RPMI7951 (cell line): Measurements from ENCODE around the gene GTF3C6. TPM values are rescaled to one million over a fixed set of nuclear protein-coding genes. Genes with fewer than 3 reads are reported as not detected.
"Not testable (repeated sequence)": the region's sequence is repeated elsewhere in the genome, so short reads cannot be mapped to it uniquely, and the experiment has no call there.

Source experiments
- DNase-seq: peaks from one replicate; pipeline ENCODE4 v3.0.0-alpha.2; 2012; ENCODE audit warnings: low read depth
- total RNA-seq: library from RNA; depleted of rRNA; stranded (reverse); fragments of >200 nt; shearing (Covaris generic); gene quantifications from 2 replicates; pipeline ENCODE4 v1.2.3, GENCODE V29; 2014; rRNA removed

GTF3C6 gene, protein sequence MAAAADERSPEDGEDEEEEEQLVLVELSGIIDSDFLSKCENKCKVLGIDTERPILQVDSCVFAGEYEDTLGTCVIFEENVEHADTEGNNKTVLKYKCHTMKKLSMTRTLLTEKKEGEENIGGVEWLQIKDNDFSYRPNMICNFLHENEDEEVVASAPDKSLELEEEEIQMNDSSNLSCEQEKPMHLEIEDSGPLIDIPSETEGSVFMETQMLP
- 106 and 116 TPM in 2 replicates for total RNA-seq

DNA sequence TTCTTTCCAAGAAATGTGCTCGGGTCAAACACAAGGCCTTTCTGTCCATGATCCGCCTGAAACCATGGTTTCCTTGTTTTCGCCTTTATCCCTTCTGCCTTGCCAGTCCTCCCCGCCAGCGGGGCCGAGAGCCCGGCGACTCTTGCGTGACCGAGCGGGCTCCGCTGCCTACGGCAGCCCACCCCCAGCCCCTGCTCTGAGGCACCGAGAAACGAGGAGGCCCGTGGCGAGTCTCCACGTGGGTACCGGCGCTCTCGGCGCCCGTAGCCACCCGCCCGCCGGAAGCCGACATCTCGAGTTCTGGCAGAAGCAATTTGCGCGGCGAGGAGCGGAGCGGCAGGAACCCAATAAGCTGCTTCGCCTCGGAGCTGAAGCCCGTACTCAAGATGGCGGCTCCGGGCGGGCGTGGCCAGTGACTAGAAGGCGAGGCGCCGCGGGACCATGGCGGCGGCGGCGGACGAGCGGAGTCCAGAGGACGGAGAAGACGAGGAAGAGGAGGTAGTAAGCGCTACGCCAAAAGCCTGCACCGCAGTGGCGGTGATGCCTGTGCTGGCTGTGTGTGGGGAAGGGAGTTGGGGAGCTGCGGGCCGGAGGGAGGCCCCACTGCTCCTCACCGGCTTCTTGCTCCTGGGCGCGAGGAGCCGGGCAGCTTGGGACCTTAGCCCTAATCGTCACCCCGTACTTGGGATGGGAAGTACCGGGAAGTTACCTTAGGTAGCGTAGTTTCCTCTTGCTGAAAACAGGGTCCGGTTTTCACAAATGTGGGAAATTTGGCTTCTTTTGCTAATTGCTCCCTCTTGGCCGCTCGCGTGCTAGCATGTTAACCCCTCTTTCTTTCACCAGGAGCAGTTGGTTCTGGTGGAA, at the start of gene GTF3C6:
TSS of gene GTF3C6 (plus strand) at position 378 of the 864 bp plus-strand sequence. CDS start at position 442, 64 bp downstream.
- DNase-seq, result peak; percentile 89

DNA sequence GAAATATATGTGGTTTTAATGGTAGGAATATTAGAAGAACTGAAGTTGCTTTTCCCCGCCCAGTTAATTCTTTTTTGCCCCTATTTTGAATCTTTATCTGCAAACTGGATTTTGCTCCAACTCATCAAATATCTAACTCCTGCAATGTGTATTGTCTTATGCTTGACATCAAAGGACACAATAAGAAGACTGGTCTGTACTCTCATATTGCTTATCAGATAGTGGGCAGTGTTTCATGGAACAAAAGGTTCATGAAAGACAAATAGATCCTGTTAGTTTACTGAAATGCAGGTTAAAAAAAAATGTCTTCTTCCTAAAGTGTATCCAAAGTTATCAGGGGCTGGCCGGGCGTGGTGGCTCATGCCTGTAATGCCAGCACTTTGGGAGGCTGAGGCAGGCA, 27.7 kb upstream of the GTF3C6 start:
- DNase-seq, result no peak

DNA sequence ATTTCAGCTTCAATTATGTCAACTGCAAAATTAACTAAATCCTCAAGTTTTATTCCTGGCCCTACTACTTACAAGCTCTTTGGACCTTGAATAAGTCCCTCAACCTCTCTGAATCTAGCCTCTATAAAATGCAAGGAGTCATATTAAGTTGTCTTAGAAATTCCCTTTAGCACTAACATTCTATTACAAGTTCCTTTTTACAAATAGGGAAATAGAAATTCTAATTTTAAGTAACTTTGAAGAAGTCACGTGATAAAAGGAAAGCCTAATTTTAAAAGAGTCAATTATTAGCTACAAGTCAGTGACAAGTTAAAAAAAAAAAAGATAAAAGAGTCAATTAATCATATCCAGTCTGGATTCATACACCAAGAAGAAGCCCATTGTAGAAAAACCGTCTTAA, 24.6 kb upstream of the GTF3C6 start:
- no peak for DNase-seq

DNA sequence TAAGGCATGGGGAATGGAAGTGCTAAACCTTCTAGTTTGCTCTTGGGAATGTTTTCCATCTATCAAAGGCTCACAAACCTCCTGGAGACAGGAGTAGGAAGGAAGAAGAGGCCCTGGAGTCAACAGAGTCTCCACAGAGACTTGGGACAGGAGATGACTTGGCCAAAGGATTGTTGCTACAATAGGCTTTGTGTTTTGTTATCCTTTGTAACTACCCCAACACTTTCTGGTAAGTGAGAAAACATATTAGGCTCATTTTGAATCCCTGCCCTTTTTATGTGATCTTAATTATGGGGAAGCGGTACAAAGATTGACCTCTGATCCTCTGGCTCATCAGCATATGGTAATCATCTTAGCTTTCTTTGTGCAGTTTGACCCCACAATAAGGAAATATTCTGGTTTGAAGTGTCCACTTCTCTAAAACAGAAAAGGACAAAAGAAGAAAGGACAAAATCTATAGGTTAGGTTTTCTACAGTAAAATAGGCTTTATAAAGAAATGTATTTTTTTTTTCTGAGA, 24.1 kb upstream of the GTF3C6 start:
- no peak for DNase-seq

DNA sequence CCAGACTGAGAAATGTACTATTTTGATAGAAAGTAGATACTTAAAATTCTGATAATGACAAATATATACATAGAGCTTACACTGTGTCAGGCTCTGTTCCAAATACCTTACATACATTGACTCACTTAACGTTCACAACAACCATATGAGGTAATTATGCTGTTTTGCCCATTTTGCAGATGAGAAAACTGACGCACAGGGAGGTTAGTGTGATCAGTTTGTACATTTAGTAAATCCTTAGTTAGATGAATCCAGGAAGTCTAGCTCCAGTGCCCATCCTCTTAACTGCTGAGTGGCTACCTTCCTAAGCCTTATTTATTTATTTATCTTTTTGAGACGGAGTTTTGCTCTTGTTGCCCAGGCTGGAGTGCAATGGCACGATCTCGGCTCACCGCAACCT, 23.3 kb upstream of the GTF3C6 start:
- no peak for DNase-seq

DNA sequence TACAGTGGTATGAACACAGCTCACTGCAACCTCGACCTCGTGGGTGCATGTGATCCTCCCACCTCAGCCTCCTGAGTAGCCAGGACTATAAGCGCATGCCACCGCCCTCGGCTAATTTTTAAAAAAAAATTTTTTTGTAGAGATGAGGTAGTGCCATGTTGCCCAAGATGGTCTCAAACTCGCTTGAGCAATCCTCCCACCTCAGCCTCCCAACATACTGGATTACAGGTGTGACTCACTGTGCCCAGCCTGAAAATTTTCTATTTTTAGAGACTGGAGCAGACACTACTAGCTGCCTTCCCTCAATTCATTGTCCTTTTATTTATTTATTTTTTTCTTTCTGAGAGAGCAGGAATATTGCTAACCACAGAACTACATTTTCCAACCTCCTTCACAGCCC, 20.3 kb upstream of the GTF3C6 start:
- peak; percentile 56 for DNase-seq

DNA sequence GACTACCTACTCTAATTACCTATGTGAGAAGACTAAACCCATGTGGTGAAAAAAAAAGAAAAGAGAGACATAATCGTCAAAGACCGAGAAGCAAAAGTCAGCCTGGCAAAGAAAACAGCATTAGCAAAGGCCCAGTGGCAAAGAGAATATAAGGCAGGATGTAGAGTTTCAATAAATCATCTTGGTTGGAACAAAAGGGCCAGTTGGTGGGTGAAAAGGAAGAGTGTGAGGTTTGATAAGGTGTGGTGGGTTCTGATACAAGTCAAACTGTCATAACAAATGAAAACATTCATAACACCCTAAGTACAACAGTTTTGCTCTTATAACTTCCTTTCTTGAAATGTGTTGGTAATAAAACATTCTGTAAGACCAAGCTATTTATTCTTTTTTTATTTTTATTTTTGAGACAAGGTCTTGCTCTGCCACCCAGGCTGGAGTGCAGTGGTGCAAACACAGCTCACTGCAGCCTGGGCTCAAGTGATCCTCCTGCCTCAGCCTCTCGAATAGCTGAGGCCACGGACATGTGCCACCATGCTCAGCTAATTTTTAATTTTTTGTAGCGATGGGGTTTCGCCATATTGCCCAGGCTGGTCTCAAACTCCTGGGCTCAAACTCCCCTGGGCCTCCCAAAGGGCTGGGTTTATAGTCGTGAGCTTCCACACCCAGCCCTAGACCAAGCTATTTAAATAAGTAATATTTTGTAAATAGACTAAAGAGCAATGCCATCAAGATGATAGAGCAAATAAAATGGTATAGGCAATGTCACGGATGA, 18.9 kb upstream of the GTF3C6 start:
- no peak for DNase-seq

DNA sequence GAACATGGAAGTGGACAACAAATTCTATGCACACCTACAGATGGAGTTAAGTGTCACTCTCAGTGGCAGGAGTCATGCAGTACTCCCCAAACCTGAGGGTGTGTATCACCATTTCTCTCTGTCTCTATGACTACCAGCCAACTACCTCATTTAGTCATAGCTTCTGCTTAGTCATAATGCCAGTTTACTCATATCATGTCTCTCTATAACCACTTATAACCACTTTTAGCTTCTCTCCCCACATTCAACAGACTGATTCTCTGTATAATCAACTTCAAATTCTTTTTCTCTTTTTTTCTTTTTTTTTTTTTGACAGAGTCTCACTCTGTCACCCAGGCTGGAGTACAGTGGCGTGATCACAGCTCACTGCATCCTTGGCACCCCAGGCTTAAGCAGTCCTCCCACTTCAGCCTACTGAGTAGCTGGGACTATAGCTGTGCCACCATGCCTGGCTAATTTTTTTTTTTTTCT, 13.8 kb upstream of the GTF3C6 start:
- DNase-seq, result peak; percentile 92

DNA sequence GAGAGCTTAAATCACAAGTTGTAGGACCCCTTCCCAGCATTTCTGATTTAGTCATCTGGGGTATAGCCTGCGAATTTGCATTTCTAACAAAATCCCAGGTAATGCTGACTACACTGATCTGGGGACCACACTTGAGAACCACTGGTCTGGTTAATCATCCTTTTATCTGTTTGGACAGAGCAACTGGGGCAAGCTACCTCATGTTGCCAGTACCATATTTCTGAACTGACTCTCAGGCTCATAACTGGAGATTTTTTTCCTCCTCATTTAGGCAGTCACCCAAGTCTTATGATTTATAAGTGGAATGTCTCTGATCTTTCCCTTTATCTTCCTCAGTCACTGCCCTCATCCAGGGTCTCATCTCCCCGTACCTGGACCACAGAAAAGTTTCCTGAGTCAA, 12.0 kb upstream of the GTF3C6 start:
- no peak for DNase-seq

DNA sequence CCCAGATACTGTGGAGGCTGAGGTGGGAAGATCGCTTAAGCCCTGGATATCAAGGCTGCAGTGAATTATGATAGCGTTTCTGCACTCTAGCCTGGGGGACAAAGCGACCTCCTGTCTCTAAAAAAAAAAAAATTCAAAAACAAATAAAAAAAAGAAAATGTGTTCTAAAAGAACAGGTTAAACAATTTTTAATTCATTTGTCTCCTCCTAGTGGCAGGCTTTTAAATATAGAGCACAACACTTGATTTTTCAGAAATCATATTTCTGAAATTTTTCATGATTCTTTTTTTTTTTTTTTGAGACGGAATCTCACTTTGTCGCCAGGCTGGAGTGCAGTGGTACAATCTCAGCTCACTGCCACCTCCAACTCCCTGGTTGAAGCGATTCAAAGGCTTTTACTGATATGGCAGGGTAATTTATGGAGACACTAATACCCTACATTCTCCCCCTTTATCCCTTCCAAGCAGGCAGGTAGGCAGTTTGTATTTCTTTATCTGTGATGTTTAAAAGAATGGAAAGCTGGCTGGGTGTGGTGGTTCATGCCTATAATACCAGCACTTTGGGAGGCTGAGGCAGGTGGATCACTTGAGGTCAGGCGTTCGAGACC, 8.7 kb upstream of the GTF3C6 start:
- peak; percentile 33 for DNase-seq

DNA sequence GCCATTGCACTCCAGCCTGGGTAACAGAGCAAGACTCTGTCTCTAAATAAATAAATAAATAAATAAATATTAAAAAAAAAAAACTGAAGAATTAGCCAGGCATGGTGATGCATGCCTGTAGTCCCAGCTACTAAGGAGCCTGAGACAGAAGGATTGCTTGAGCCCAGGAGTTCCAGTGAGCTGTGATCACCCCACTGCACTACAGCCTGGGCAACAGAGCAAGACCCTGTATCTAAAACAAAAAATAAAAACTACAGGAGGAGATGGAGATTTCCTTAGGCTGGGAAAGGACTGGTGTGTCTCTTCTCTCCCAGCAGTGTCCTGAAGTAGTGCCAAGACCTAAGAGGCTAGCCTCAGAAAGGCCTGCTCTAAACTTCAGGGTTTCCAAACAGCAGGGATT, 8.1 kb upstream of the GTF3C6 start:
- no peak for DNase-seq

DNA sequence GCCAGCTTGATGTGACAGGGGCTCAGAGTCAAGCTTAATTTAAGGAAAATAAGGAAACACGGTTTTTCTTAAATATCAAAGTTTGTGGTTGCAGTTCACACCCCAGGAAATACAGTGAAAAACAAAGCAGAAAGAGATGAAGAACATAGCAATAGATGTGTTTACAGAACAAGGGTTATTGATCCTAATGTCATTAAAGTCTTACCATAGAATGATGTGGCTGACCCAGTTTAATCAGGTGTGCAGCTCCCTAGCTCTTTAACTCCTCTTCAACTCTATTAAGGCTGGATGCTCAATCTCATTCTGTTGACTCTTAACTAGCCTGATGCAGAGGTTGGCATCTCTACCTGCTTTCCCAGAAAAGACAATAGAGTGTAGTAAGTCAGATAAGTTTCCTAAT, 7.5 kb upstream of the GTF3C6 start:
- no peak for DNase-seq

DNA sequence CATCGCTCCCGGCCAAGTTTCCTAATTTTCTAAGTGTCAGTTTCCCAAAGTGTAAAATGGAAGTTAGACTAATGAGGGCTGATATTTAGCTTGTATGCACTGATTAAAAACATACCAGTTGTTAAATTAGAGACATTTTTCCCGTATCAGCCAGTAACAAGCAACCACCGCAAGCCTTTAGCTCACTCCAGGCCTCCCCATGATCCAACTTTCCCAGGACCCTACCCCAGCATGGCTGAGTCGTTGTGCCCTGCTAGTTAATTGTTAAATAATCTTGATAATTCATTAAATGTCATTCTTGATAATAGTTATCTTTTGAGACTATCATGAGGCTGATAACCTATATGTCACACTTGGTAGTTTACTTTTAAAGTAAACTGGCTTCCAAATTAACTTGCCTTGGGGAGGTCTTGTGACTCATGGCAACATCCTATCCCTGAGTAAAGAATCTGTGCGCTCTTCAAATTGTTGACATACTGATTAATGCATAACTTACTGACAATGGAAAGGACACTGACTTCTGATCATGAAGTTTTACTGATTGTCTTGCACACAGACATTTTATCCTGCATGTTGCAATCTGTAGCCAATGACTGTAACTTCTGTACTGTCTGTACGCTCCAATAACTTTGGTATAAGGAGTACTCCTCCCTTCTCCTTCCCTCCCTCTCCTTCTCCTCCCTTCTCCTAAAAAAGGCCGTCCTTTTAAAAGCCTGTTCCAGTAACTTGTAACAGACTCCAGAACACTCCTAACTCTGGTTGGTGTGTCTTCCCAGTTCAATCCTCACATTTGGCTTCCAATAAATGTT, 6.3 kb upstream of the GTF3C6 start:
- DNase-seq, result peak; percentile 67

DNA sequence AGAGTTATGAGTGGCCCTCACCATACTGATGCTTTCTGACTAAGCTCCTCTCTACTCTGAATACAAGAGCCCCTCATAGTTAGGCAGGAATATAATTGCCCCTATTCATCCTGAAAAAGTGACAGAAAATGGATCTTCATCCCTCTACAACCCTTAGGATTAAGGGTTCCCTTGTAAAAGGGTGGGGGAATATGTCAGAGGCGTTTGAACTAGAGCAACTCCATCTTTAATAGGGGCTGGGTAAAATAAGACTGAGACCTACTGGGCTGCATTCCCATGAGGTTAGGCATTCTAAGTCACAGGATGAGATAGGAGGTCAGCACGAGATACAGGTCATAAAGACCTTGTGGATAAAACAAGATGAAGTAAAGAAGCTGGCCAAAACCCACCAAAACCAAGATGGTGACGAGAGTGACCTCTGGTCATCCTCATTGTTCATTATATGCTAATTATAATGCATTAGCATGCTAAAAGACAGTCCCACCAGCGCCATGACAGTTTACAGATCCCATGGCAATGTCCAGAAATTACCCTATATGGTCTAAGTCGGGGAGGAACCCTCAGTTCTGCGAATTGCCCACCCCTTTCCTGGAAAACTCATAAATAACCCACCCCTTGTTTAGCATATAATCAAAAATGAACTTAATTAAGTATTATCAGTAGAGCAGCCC, 4.7 kb upstream of the GTF3C6 start:
- no peak for DNase-seq

DNA sequence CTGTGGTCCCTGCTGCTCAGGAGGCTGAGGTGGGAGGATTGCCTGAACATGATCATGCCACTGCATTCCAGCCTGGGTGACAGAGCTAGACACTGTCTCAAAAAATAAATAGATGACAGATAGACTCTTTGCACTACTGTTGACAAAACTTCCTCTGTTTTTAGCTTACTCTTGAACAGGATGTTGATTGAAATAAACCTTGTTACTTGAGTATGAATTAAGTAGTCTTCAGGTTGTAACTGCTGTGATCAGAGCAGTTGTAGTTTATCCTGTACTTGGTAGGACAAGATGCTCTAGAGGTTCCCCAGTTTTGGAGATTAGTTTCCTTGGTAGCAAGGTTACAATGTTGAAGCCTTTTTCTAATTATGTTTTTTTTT, 1.5 kb downstream of the GTF3C6 start:
- DNase-seq, result no peak

DNA sequence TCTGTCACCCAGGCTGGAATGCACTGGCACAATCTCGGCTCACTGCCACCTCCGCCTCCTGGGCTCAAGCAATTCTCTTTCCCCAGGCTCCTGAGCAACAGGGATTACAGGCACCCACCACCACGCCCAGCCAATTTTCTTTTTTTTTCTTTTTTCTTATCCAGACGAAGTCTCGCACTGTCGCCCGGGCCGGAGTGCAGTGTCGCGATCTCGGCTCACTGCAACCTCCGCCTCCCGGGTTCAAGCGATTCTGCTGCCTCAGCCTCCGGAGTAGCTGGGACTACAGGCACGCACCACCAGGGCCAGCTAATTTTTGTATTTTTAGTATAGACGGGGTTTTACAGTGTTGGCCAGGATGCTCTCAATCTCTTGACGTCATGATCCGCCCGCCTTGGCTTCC, 4.1 kb downstream of the GTF3C6 start:
- not testable (repeated sequence) for DNase-seq

DNA sequence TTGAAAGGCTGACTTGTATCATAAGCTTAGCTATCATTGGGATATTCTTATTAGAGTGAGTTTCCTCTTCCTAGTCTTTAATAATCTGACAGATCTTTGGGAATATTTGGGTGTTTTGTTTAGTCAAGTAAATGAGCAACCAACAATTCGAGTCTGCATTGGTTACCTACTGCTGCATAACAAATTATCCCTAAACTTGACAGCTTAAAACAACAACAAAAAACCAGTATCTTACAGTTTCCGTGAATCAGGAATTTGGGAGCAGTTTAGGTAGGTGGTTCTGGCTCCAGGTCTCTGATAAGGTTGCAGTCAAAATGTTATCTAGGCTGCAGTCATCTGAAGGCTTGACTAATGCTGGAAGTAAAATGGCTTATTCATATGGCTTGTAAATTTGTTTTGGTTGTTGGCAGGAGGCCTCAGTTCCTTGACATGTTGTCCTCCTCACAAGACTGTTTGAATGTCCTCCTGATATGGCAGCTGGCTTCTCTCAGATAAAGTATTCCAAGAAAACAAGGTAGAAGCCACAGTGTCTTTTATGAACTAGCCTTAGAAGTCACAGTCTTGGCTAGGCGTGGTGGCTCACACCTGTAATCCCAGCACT, 7.2 kb downstream of the GTF3C6 start:
- DNase-seq, result no peak

DNA sequence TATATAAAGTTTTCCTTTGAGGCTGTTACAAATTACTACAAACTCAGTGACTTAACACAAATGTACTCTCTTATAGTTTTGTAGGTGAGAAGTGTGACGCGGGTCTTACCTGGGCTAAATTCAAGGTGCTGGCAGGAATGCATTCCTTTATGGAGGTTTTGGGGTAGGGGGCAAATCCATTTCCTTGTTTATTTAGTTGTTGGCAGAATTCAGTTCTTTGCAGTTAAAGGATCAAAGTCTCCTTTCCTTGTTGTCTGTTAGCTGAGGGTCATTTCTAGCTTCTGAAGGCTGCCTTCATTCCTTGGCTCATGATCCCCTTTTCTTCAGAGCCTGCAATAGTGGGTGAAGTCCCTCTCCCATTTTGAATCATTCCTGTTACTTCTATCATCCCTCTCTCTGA, 10.2 kb downstream of the GTF3C6 start:
- DNase-seq, result not testable (repeated sequence)

DNA sequence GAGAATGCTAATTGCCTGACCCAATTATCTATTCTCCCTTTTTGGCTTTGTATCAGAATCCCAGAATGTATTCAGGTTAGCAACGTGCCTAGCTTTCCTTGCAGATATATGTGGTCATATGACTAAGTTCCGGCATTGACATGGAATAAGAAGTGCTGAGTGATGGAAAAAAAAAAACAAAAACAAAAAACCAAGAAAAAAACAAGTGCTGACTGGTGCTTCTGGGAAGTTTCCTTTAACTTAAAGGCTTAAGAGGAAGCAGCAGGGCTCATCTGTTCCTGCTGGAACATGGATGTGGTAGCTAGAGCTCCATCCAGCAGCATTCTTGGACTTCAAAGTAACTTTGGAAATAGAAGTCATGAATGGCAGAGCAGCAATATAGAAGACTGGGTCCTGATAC, 13.0 kb downstream of the GTF3C6 start:
- DNase-seq, result peak; percentile 22

DNA sequence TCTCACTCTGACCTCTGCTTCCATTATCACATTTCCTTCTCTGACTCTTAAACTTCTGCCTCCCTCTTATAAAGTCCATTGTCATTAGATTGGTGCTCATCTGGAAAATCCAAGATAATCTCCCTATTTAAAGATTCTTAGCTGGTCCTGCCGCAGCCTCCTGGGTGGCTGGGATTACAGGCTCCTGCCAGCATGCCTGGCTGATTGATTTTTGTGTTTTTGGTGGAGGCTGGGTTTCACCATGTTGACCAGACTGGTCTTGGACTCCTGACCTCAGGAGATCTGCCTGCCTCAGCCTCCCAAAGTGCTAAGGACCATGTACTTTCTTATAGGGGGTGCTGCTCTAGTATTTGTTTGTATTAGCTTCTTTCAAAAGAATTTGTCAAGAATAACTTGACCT, 18.1 kb downstream of the GTF3C6 start:
- no peak for DNase-seq
